K562 (cell line): ENCODE measurements around the gene CEP295NL. TPM values are rescaled to one million over a fixed set of nuclear protein-coding genes. Genes with fewer than 3 reads are reported as not detected.

Experiments used
- ATAC-seq: fragments of 200-7000 bp; cut with Tn5 transposase; 3 replicates; pipeline ENCODE4 v1.9.1; 2020; ENCODE audit warnings: moderate library complexity
- BruUV-seq: library from RNA; stranded (reverse); fragments of 400-500 nt; replicated peaks from 2 replicates; lab custom pipeline; 2021; lab: Mats Ljungman, UMichigan
- CTCF ChIA-PET: fragments of 300-600 bp; formaldehyde crosslinking; extraction: SDS; loops from one replicate; lab custom pipeline; 2021; ENCODE audit warnings: low intra/inter-chr PET ratio; lab: Yijun Ruan, JAX
- POLR2A ChIA-PET: fragments of 300-600, 350-650 bp; sonication (Branson Sonifier 250); formaldehyde crosslinking; extraction: SDS; loops from one replicate; lab custom pipeline; 2021; ENCODE audit warnings: antibody characterized with exemption, inconsistent platforms; lab: Yijun Ruan, JAX
- DNase-seq, 4 experiments: peaks; one replicate each; pipeline versions ENCODE4 v3.0.0 to v3.0.0-alpha.2; 2011 to 2018; ENCODE audit warnings: low spot score in 3 of 4, mixed read lengths in 3 of 4; ENCODE audit errors: extremely low read depth in 1 of 4
- FAIRE-seq: peaks from 2 replicates; lab custom pipeline; 2011; peaks lifted over from hg19 to GRCh38; lab: Jason Lieb, UNC
- H2AFZ ChIP-seq: 2 replicates; pipeline ENCODE4 v1.6.0; 2011; ENCODE audit warnings: low read depth, low read length, control low read depth, inconsistent platforms
- H3K27ac ChIP-seq: fragments of 200-600 bp; 3 replicates; pipeline ENCODE4 v1.8.0; 2011; ENCODE audit warnings: low read depth, mild to moderate bottlenecking, control low read depth, inconsistent platforms, low read length, moderate library complexity, mixed read lengths; ENCODE audit errors: extremely low read depth
- H3K27me3 ChIP-seq, 2 experiments: fragments of 300-600 bp in 1 of 2; 2 replicates in 1 of 2; 3 replicates in 1 of 2; pipeline versions ENCODE4 v1.6.0 to v1.8.0; 2011; ENCODE audit warnings: inconsistent platforms in 2 of 2, low read length in 2 of 2, mild to moderate bottlenecking in 1 of 2, mixed read lengths in 1 of 2, moderate library complexity in 1 of 2; ENCODE audit not compliant: control insufficient read depth in 2 of 2, insufficient read depth in 2 of 2
- H3K36me3 ChIP-seq: fragments of 300-600 bp; 3 replicates; pipeline ENCODE4 v1.8.0; 2011; ENCODE audit warnings: mild to moderate bottlenecking, low read length, inconsistent platforms; ENCODE audit not compliant: control insufficient read depth, insufficient read depth
- H3K4me1 ChIP-seq, 2 experiments: fragments of 200-600 bp in 1 of 2; replicated peaks in 1 of 2; 2 replicates in 1 of 2; 3 replicates in 1 of 2; pipeline versions ENCODE4 v1.5.1 to v1.8.0; 2011; ENCODE audit warnings: inconsistent platforms in 2 of 2, low read length in 2 of 2, mild to moderate bottlenecking in 1 of 2, mixed read lengths in 1 of 2, moderate library complexity in 1 of 2; ENCODE audit not compliant: control insufficient read depth in 2 of 2, insufficient read depth in 2 of 2
- H3K4me2 ChIP-seq: 2 replicates; pipeline ENCODE4 v1.6.1; 2011; ENCODE audit warnings: low read length, control low read depth, inconsistent platforms, mixed read lengths; ENCODE audit not compliant: insufficient read depth
- H3K4me3 ChIP-seq: fragments of 200-600 bp; sonication (generic), shearing (Covaris generic); 2 replicates; pipeline ENCODE4 v1.5.1; 2016; ENCODE audit warnings: control low read depth, inconsistent platforms
- H3K79me2 ChIP-seq: fragments of 200-600 bp; 3 replicates; pipeline ENCODE4 v1.8.0; 2011; ENCODE audit warnings: low read length, inconsistent platforms; ENCODE audit not compliant: control insufficient read depth, insufficient read depth
- H3K9ac ChIP-seq, 2 experiments: 2 replicates each; pipeline versions ENCODE4 v1.6.0 to v1.6.1; 2011; ENCODE audit warnings: low read depth in 2 of 2, low read length in 2 of 2, control low read depth in 1 of 2, inconsistent platforms in 1 of 2, mild to moderate bottlenecking in 1 of 2, mixed read lengths in 1 of 2; ENCODE audit not compliant: insufficient read depth in 1 of 2
- H3K9me1 ChIP-seq: one replicate; pipeline ENCODE4 v1.6.0; 2011; ENCODE audit warnings: inconsistent platforms, mild to moderate bottlenecking, low read length, moderate library complexity; ENCODE audit not compliant: control insufficient read depth, insufficient read depth
- H3K9me3 ChIP-seq: replicated peaks from 2 replicates; pipeline ENCODE4 v1.5.1; 2011; ENCODE audit warnings: low read depth, low read length, inconsistent platforms; ENCODE audit not compliant: control insufficient read depth, insufficient read depth
- H4K20me1 ChIP-seq: replicated peaks from 2 replicates; pipeline ENCODE4 v1.6.1; 2011; ENCODE audit warnings: low read length, inconsistent platforms, mixed read lengths; ENCODE audit not compliant: control insufficient read depth, insufficient read depth
- CHD4 ChIP-seq: fragments of 200-600 bp; sonication (generic); IDR thresholded peaks from 3 replicates; pipeline ENCODE4 v1.6.1; 2012; ENCODE audit warnings: low read depth, mild to moderate bottlenecking, mixed read lengths, low read length, inconsistent platforms; ENCODE audit not compliant: insufficient read depth, insufficient replicate concordance, poor library complexity, severe bottlenecking
- EGR1 ChIP-seq: fragments of 450-650 bp; conservative IDR thresholded peaks from 2 replicates; pipeline ENCODE4 v1.6.1; 2017; ENCODE audit warnings: mild to moderate bottlenecking
- FUS ChIP-seq: fragments of 200-400 bp; formaldehyde crosslinking; optimal IDR thresholded peaks from 2 replicates; pipeline ENCODE3; 2017; ENCODE audit warnings: low read depth, low read length
- HNRNPH1 ChIP-seq: fragments of 200-400 bp; formaldehyde crosslinking; optimal IDR thresholded peaks from 2 replicates; pipeline ENCODE3; 2017; ENCODE audit warnings: low read depth, mild to moderate bottlenecking, low read length, moderate library complexity
- ILK ChIP-seq: fragments of 450-650 bp; IDR thresholded peaks from 2 replicates; pipeline ENCODE4 v1.6.1; 2016; ENCODE audit warnings: missing genetic modification characterization, low read depth, mild to moderate bottlenecking, missing compliant biosample characterization, moderate library complexity, borderline replicate concordance
- NFIC ChIP-seq: fragments of 450-650 bp; IDR thresholded peaks from 2 replicates; pipeline ENCODE4 v1.6.1; 2017; ENCODE audit warnings: mild to moderate bottlenecking, inconsistent platforms
- NR2C1 ChIP-seq, 2 experiments: fragments of 450-650 bp; IDR thresholded peaks; 2 replicates each; pipeline ENCODE4 v1.6.1; 2017; ENCODE audit warnings: mild to moderate bottlenecking in 2 of 2, antibody characterized with exemption in 1 of 2, inconsistent platforms in 1 of 2, missing compliant biosample characterization in 1 of 2, missing genetic modification characterization in 1 of 2
- PML ChIP-seq: IDR thresholded peaks from 2 replicates; pipeline ENCODE4 v1.6.1; 2012; ENCODE audit warnings: low read length, inconsistent platforms
- PTRF ChIP-seq: fragments of 450-650 bp; IDR thresholded peaks from 2 replicates; pipeline ENCODE4 v1.6.1; 2016; ENCODE audit warnings: mild to moderate bottlenecking, missing genetic modification characterization, missing compliant biosample characterization
- RUNX1 ChIP-seq: sonication (generic); IDR thresholded peaks from 2 replicates; pipeline ENCODE4 v1.6.1; 2016; ENCODE audit warnings: antibody characterized with exemption, low read depth
- SAFB ChIP-seq: fragments of 200-400 bp; formaldehyde crosslinking; IDR thresholded peaks from 2 replicates; pipeline ENCODE4 v1.6.1; 2017; ENCODE audit warnings: low read depth, low read length, borderline replicate concordance
- ZBTB11 ChIP-seq, 3 experiments: fragments of 200-800 bp in 1 of 3; fragments of 250-450 bp in 1 of 3; fragments of 450-650 bp in 1 of 3; sonication (Bioruptor Pico) in 1 of 3; sonication (Bioruptor generic) in 1 of 3; formaldehyde crosslinking in 1 of 3; IDR thresholded peaks; 2 replicates each; pipeline versions ENCODE4 v1.6.1 to v1.8.0; 2016 to 2022; ENCODE audit warnings: mild to moderate bottlenecking in 2 of 3, missing genetic modification characterization in 2 of 3, missing compliant biosample characterization in 1 of 3, moderate library complexity in 1 of 3
- ZKSCAN3 ChIP-seq: fragments of 250-450 bp; sonication (Bioruptor Pico); IDR thresholded peaks from 2 replicates; pipeline ENCODE4 v1.4.0; 2020
- WGBS: fragments of 100-300 bp; shearing (Covaris generic); methylation state at CpG from one replicate; pipeline ENCODE4 v1.1.6; 2016; ENCODE audit warnings: low coverage, mixed read lengths; ENCODE audit not compliant: insufficient coverage; ENCODE audit errors: missing lambda C conversion rate; 5-methylcytosine and 5-hydroxymethylcytosine counted together
- in situ Hi-C: fragments of 300-500 bp; cut with MboI; formaldehyde crosslinking; loops from 4 replicates; pipeline ENCODE4 v1.15.0; 2018; ENCODE audit warnings: inconsistent platforms, mixed read lengths
- intact Hi-C: fragments of 100-400 bp; cut with micrococcal nuclease; formaldehyde crosslinking; loops from 2 replicates; pipeline ENCODE4 v1.14.2; 2022
- polyA plus RNA-seq, 8 experiments: library from polyadenylated mRNA; depleted of rRNA in 4 of 8; stranded (reverse) in 5 of 8; unstranded in 3 of 8; fragments of >200 nt; fragmentation: Nextera tagmentation in 2 of 8; fragmentation: Illumina TruSeq in 1 of 8; extraction: Ambion mirVana in 2 of 8; extraction: Trizol in 1 of 8; gene quantifications; 2 replicates each; pipeline versions ENCODE4 v1.2.1 to v1.2.3, GENCODE V29; 2011 to 2014; ENCODE audit warnings: inconsistent platforms in 1 of 8, missing spikeins in 1 of 8
- total RNA-seq, 7 experiments: library from RNA; depleted of rRNA in 6 of 7; stranded (reverse); fragments of >200 nt in 6 of 7; fragmentation: Illumina TruSeq in 2 of 7; extraction: Trizol in 2 of 7; gene quantifications; 2 replicates each; pipeline versions ENCODE4 v1.2.1 to v1.2.3, GENCODE V29; 2011 to 2021; ENCODE audit warnings: low replicate concordance in 1 of 7
- TF ChIP-seq, protein P1 (sequence below): fragments of 250-450 bp; sonication (Bioruptor Pico); IDR thresholded peaks from 2 replicates; pipeline ENCODE4 v1.5.0; 2021

The CEP295NL gene
- total and polyA plus RNA-seq, 9 of the 15 experiments (the other 6 are each of a cell fraction or from before 2014, with no cell fraction given): not detected

- no peaks in the 10 kb centered on the region for H3K36me3 ChIP-seq
- H3K4me2 ChIP-seq: no peak overlapping the region
- H3K9ac ChIP-seq: no peak overlapping the region
- no peak for TF ChIP-seq ZBTB11 (CRISPR knock-in tag; IDR thresholded peaks at IDR 0.05)
- TF ChIP-seq PML: no peak
- TF ChIP-seq ILK (tag): no peak
- no peak for TF ChIP-seq NFIC
- no peak for TF ChIP-seq NR2C1 (IDR thresholded peaks at IDR 0.05)
- TF ChIP-seq NR2C1 (tag; IDR thresholded peaks at IDR 0.05): no peak
- TF ChIP-seq, protein P1, sequence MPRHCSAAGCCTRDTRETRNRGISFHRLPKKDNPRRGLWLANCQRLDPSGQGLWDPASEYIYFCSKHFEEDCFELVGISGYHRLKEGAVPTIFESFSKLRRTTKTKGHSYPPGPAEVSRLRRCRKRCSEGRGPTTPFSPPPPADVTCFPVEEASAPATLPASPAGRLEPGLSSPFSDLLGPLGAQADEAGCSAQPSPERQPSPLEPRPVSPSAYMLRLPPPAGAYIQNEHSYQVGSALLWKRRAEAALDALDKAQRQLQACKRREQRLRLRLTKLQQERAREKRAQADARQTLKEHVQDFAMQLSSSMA: no peak
- no peak for TF ChIP-seq HNRNPH1
- TF ChIP-seq EGR1: no peak
- TF ChIP-seq FUS: no peak
- no peak for TF ChIP-seq CHD4
- no peak for TF ChIP-seq PTRF (tag)
- TF ChIP-seq RUNX1: no peak
- no peak for TF ChIP-seq ZKSCAN3
- no peak for TF ChIP-seq SAFB
- in situ Hi-C loops (no loop called here), intact Hi-C loops (no loop called here)
- H3K4me3 ChIP-seq: no peak overlapping the region
- H3K9me3 ChIP-seq: no peaks in the 10 kb centered on the region
- ChIA-PET CTCF (no interaction called here), POLR2A (no interaction called here)
- no peaks in the 10 kb centered on the region for H3K79me2 ChIP-seq
- H3K9me1 ChIP-seq: peaks cover 2% of the 10 kb centered on the region
- no TSS peak for BruUV-seq
- H2AFZ ChIP-seq: no peak overlapping the region
- peaks cover 10% of the 10 kb centered on the region for H4K20me1 ChIP-seq
- peaks cover 0 to 14% of the 10 kb centered on the region in 2 experiments; a peak in 2 of 5 replicates for H3K4me1 ChIP-seq
- peaks cover 59 to 87% of the 10 kb centered on the region in 2 experiments for H3K27me3 ChIP-seq
- 2% methylated on average over 11 of the region's 13 CpGs for WGBS
- FAIRE-seq: no peak
- DNase-seq: no peak
- no peak for ATAC-seq
- no peak overlapping the region for H3K27ac ChIP-seq
These were observed 4.1 kb downstream of the CEP295NL start for GRCh38 chr17:78898947-78899346.
